ENCODE results near the gene SLC41A1. TPM values are rescaled to one million over a fixed set of nuclear protein-coding genes. Genes with fewer than 3 reads are reported as not detected.
A peak's percentile ranks its signal among the peaks of the same experiment; 100 is the strongest.

The SLC41A1 gene
- polyA plus RNA-seq, 1 donor: 8.2 TPM

GRCh38 chr1:205792481-205792881 is 20.5 kb downstream of the SLC41A1 start:
- no CpG with 5 or more reads among the region's 8 CpGs for WGBS (ENCODE audit: insufficient coverage, low lambda C conversion rate)
- peaks cover 8% of the 10 kb centered on the region for H3K36me3 ChIP-seq (ENCODE audit: control insufficient read depth, insufficient read depth, low read length)
- H3K9me3 ChIP-seq (ENCODE audit: control insufficient read depth, low read depth, low read length): no peaks in the 10 kb centered on the region
- no peaks in the 10 kb centered on the region for H3K27me3 ChIP-seq (ENCODE audit: control insufficient read depth, insufficient read depth, low read length)
- DNase-seq: no peak
- no peak overlapping the region for H3K4me3 ChIP-seq (ENCODE audit: low read length)
- no peak overlapping the region for H3K27ac ChIP-seq (ENCODE audit: low read length)
- H3K4me1 ChIP-seq (ENCODE audit: control insufficient read depth, insufficient read depth, low read length): peaks cover 3% of the 10 kb centered on the region

GRCh38 chr1:205791568-205792180 is 21.3 kb downstream of the SLC41A1 start:
- no peaks in the 10 kb centered on the region for H3K27me3 ChIP-seq (ENCODE audit: control insufficient read depth, insufficient read depth, low read length)
- H3K36me3 ChIP-seq (ENCODE audit: control insufficient read depth, insufficient read depth, low read length): peaks cover 8% of the 10 kb centered on the region
- peaks cover 7% of the 10 kb centered on the region for H3K4me1 ChIP-seq (ENCODE audit: control insufficient read depth, insufficient read depth, low read length)
- H3K4me3 ChIP-seq (ENCODE audit: low read length): no peak overlapping the region
- WGBS (ENCODE audit: insufficient coverage, low lambda C conversion rate): 86% methylated on average over 1 of the region's 5 CpGs
- DNase-seq: peak in 1 of 2 donors; percentile 35
- H3K9me3 ChIP-seq (ENCODE audit: control insufficient read depth, low read depth, low read length): no peaks in the 10 kb centered on the region
- H3K27ac ChIP-seq (ENCODE audit: low read length): no peak overlapping the region

DNA sequence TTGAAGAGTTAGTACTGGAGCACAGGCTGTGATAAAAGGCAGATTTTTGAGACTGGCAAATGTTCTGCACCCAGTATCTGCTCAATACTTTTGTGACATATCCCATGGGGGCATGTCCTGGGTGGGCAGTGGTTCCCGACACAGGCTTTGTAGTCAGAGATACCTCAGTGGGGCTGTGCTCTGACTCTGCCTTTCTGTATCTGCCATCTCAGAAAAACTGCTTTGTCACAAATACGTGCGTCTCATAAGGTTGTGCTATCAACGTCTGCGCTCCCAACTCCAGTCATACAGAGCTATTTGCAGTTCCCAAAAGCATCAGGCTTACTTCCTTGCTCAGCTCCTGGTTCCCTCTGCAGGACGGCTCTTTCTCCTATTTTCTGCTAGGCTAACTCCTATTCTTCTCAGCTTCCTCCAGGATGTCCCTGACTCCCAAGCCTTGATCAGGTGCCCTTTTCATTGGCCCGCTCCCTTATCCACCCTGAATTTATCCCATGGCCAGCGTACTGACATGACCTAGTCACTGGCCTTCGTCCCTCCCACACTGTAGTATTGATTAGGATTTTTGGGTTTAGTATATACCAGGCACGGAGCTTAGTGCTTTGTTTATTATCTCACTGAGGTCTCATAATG is 25.6 kb downstream of the SLC41A1 start:
- Histone ChIP-seq H3K27me3 (ENCODE audit: control insufficient read depth, insufficient read depth, low read length) (no peaks in the 10 kb centered on the region), H3K36me3 (ENCODE audit: control insufficient read depth, insufficient read depth, low read length) (no peaks in the 10 kb centered on the region), H3K4me1 (ENCODE audit: control insufficient read depth, insufficient read depth, low read length) (peaks cover 21% of the 10 kb centered on the region), H3K4me3 (ENCODE audit: low read length) (no peak overlapping the region), H3K9me3 (ENCODE audit: control insufficient read depth, low read depth, low read length) (no peaks in the 10 kb centered on the region), H3K27ac (ENCODE audit: low read length) (peak overlapping the region; percentile 55)
- DNase-seq: no peak
- no CpG with 5 or more reads among the region's 10 CpGs for WGBS (ENCODE audit: insufficient coverage, low lambda C conversion rate)

DNA sequence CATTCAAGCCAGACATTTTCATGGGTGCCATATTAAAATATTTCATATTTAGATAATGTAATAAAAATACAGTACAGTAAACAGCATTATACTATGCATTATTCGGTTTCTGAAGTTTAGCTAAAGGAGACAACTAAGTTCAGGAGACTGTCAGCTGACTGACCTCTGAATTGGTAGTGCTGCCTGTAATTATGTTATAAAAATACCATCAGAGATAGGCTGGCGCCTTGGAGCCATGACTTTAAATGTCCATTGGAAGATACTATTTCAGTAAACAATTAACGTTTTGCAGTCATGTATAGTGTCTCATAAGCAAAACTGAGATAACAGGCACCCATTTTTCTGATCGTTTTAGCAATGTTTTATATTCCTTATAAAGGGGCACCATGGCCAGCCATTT is 26.4 kb downstream of the SLC41A1 start:
- no peaks in the 10 kb centered on the region for H3K27me3 ChIP-seq (ENCODE audit: control insufficient read depth, insufficient read depth, low read length)
- no peaks in the 10 kb centered on the region for H3K9me3 ChIP-seq (ENCODE audit: control insufficient read depth, low read depth, low read length)
- peaks cover 22% of the 10 kb centered on the region for H3K4me1 ChIP-seq (ENCODE audit: control insufficient read depth, insufficient read depth, low read length)
- DNase-seq: peak; percentile 55 to 80
- H3K4me3 ChIP-seq (ENCODE audit: low read length): no peak overlapping the region
- H3K27ac ChIP-seq (ENCODE audit: low read length): peak overlapping the region; percentile 68
- no peaks in the 10 kb centered on the region for H3K36me3 ChIP-seq (ENCODE audit: control insufficient read depth, insufficient read depth, low read length)
- no CpG with 5 or more reads among the region's 4 CpGs for WGBS (ENCODE audit: insufficient coverage, low lambda C conversion rate)

DNA sequence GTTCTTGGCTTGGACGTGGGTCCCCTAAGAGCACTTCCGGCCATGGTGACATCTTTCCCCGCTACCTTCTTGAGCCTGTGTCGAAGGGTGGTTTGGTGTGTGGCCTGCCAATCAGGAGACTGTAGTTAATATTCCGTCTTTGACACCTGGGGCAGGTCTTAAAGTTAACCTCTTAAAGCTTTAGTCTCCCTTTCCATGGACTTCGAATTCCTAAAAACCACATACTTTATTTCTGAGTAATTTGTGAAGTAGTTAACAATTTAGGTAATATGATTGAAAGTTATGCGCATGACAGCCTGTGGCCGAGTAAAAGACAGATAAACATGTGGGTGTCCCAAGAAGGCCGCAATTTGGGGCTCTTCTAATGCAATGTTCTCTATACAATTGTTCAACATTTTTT is 27.6 kb downstream of the SLC41A1 start:
- no peaks in the 10 kb centered on the region for H3K36me3 ChIP-seq (ENCODE audit: control insufficient read depth, insufficient read depth, low read length)
- DNase-seq: no peak
- no CpG with 5 or more reads among the region's 9 CpGs for WGBS (ENCODE audit: insufficient coverage, low lambda C conversion rate)
- no peak overlapping the region for H3K27ac ChIP-seq (ENCODE audit: low read length)
- peaks cover 22% of the 10 kb centered on the region for H3K4me1 ChIP-seq (ENCODE audit: control insufficient read depth, insufficient read depth, low read length)
- no peaks in the 10 kb centered on the region for H3K27me3 ChIP-seq (ENCODE audit: control insufficient read depth, insufficient read depth, low read length)
- H3K9me3 ChIP-seq (ENCODE audit: control insufficient read depth, low read depth, low read length): no peaks in the 10 kb centered on the region
- no peak overlapping the region for H3K4me3 ChIP-seq (ENCODE audit: low read length)

GRCh38 chr1:205783904-205784303 is 29.1 kb downstream of the SLC41A1 start:
- no CpG with 5 or more reads among the region's 4 CpGs for WGBS (ENCODE audit: insufficient coverage, low lambda C conversion rate)
- Histone ChIP-seq H3K4me1 (ENCODE audit: control insufficient read depth, insufficient read depth, low read length) (peaks cover 22% of the 10 kb centered on the region), H3K36me3 (ENCODE audit: control insufficient read depth, insufficient read depth, low read length) (no peaks in the 10 kb centered on the region), H3K27me3 (ENCODE audit: control insufficient read depth, insufficient read depth, low read length) (no peaks in the 10 kb centered on the region), H3K4me3 (ENCODE audit: low read length) (no peak overlapping the region), H3K9me3 (ENCODE audit: control insufficient read depth, low read depth, low read length) (no peaks in the 10 kb centered on the region), H3K27ac (ENCODE audit: low read length) (peak overlapping the region; percentile 52)
- DNase-seq: no peak

- no peak for DNase-seq
- H3K4me3 ChIP-seq (ENCODE audit: low read length): no peak overlapping the region
- H3K9me3 ChIP-seq (ENCODE audit: control insufficient read depth, low read depth, low read length): no peaks in the 10 kb centered on the region
- peak overlapping the region; percentile 52 for H3K27ac ChIP-seq (ENCODE audit: low read length)
- H3K36me3 ChIP-seq (ENCODE audit: control insufficient read depth, insufficient read depth, low read length): no peaks in the 10 kb centered on the region
- no peaks in the 10 kb centered on the region for H3K27me3 ChIP-seq (ENCODE audit: control insufficient read depth, insufficient read depth, low read length)
- peaks cover 22% of the 10 kb centered on the region for H3K4me1 ChIP-seq (ENCODE audit: control insufficient read depth, insufficient read depth, low read length)
These were observed 29.6 kb downstream of the SLC41A1 start for GRCh38 chr1:205783433-205783795.

- DNase-seq: no peak
- Histone ChIP-seq H3K4me1 (ENCODE audit: control insufficient read depth, insufficient read depth, low read length) (peaks cover 22% of the 10 kb centered on the region), H3K27me3 (ENCODE audit: control insufficient read depth, insufficient read depth, low read length) (no peaks in the 10 kb centered on the region), H3K4me3 (ENCODE audit: low read length) (no peak overlapping the region), H3K36me3 (ENCODE audit: control insufficient read depth, insufficient read depth, low read length) (no peaks in the 10 kb centered on the region), H3K27ac (ENCODE audit: low read length) (peak overlapping the region; percentile 52), H3K9me3 (ENCODE audit: control insufficient read depth, low read depth, low read length) (no peaks in the 10 kb centered on the region)
- WGBS (ENCODE audit: insufficient coverage, low lambda C conversion rate): no CpG with 5 or more reads among the region's 4 CpGs
These were observed 30.2 kb downstream of the SLC41A1 start for GRCh38 chr1:205782627-205783432.

GRCh38 chr1:205780335-205780734 is 32.7 kb downstream of the SLC41A1 start:
- H3K4me3 ChIP-seq (ENCODE audit: low read length): no peak overlapping the region
- no peaks in the 10 kb centered on the region for H3K27me3 ChIP-seq (ENCODE audit: control insufficient read depth, insufficient read depth, low read length)
- peaks cover 10% of the 10 kb centered on the region for H3K4me1 ChIP-seq (ENCODE audit: control insufficient read depth, insufficient read depth, low read length)
- H3K27ac ChIP-seq (ENCODE audit: low read length): no peak overlapping the region
- WGBS (ENCODE audit: insufficient coverage, low lambda C conversion rate): 78% methylated on average over 3 of the region's 5 CpGs
- no peak for DNase-seq
- no peaks in the 10 kb centered on the region for H3K36me3 ChIP-seq (ENCODE audit: control insufficient read depth, insufficient read depth, low read length)
- no peaks in the 10 kb centered on the region for H3K9me3 ChIP-seq (ENCODE audit: control insufficient read depth, low read depth, low read length)

GRCh38 chr1:205777994-205778393 is 35.0 kb downstream of the SLC41A1 start:
- Histone ChIP-seq H3K4me3 (ENCODE audit: low read length) (no peak overlapping the region), H3K9me3 (ENCODE audit: control insufficient read depth, low read depth, low read length) (no peaks in the 10 kb centered on the region), H3K27ac (ENCODE audit: low read length) (no peak overlapping the region), H3K27me3 (ENCODE audit: control insufficient read depth, insufficient read depth, low read length) (peaks cover 2% of the 10 kb centered on the region), H3K36me3 (ENCODE audit: control insufficient read depth, insufficient read depth, low read length) (no peaks in the 10 kb centered on the region), H3K4me1 (ENCODE audit: control insufficient read depth, insufficient read depth, low read length) (peaks cover 10% of the 10 kb centered on the region)
- DNase-seq: no peak
- no CpG with 5 or more reads among the region's 2 CpGs for WGBS (ENCODE audit: insufficient coverage, low lambda C conversion rate)

Data from large intestine (tissue), 3 donors.